Activated naive CD4-positive, alpha-beta T cell treated with Interleukin-2 at 50 U/mL for 16 hours (primary cell): ENCODE measurements around the gene IFNGR2.
A peak's percentile ranks its signal among the peaks of the same experiment; 100 is the strongest.
"Not testable (repeated sequence)": the region's sequence is repeated elsewhere in the genome, so short reads cannot be mapped to it uniquely, and the experiment has no call there.

ENCODE experiments used
- DNase-seq: peaks from one replicate; pipeline ENCODE4 v3.0.0-alpha.2; 2020

IFNGR2 gene

GRCh38 chr21:33443194-33443593 lies 40.0 kb downstream of the IFNGR2 start:
- no peak for DNase-seq

- DNase-seq, result no peak
Measured at GRCh38 chr21:33444499-33444898, 41.3 kb downstream of the IFNGR2 start.

GRCh38 chr21:33446620-33447019 lies 43.4 kb downstream of the IFNGR2 start:
- DNase-seq, result not testable (repeated sequence)

- DNase-seq, result no peak
Measured at GRCh38 chr21:33449616-33450015, 46.4 kb downstream of the IFNGR2 start.

GRCh38 chr21:33451634-33452071 lies 48.4 kb downstream of the IFNGR2 start:
- DNase-seq, result no peak

- DNase-seq, result no peak
Measured at GRCh38 chr21:33452362-33452761, 49.1 kb downstream of the IFNGR2 start.

GRCh38 chr21:33455686-33456446 lies 52.7 kb downstream of the IFNGR2 start:
- DNase-seq, result no peak

GRCh38 chr21:33458861-33459260 lies 55.6 kb downstream of the IFNGR2 start:
- no peak for DNase-seq

- no peak for DNase-seq
Measured at GRCh38 chr21:33461538-33462250, 58.5 kb downstream of the IFNGR2 start.

DNA sequence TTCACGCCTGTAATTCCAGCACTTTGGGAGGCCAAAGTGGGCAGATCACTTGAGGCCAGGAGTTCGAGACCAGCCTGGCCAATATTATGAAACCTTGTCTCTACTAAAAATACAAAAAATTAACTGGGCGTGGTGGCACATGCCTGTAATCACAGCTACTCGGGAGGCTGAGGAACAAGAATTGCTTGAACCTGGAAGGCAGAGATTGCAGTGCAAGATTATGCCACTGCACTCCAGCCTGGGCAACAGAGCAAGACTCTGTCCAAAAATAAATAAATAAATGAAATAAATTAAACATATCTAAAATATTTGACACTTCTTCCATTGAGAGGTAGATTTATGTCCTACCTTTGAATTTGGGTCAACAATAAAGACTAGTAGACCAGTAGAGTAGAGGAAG lies 66.0 kb downstream of the IFNGR2 start:
- DNase-seq, result not testable (repeated sequence)

DNA sequence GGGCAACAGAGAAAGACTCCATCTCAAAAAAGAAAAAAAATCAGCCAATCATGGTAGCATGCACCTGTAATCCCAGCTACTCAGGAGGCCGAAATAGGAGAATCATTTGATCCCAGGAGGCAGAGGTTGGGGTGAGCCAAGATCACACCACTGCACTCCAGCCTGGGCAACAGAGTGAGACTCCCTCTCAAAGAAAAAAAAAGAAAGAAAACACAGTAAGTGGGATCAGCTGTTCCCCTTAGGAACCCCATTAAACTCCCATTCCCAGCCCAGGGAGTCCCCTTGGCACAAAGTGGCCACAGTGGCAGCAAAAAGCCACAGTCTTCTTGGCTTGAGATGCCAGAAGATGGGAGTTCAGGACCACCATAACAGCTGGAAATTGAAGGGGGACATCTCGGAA lies 67.5 kb downstream of the IFNGR2 start:
- no peak for DNase-seq

DNA sequence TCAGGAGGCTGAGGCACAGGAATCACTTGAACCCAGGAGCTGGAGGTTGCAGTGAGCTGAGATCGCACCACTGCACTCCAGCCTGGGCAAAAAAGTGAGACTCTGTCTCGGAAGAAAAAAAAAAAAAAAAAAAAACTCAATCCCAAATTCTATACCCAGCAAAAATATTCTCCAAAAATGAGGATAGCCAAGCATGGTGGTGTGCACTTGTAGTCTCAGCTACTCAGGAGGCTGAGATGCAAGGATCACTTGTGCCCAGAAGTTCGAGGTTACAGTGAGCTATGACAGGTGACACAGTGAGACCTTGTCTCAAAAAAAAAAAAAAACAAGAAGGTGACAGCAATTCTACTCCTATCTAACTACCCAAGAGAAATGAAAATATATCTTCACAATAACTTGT lies 70.1 kb downstream of the IFNGR2 start:
- no peak for DNase-seq

GRCh38 chr21:33477066-33477465 lies 73.9 kb downstream of the IFNGR2 start:
- DNase-seq, result no peak

- DNase-seq, result no peak
Measured at GRCh38 chr21:33478182-33478581, 75.0 kb downstream of the IFNGR2 start.

- peak; percentile 49 for DNase-seq
Measured at GRCh38 chr21:33478935-33479678, 75.9 kb downstream of the IFNGR2 start.

DNA sequence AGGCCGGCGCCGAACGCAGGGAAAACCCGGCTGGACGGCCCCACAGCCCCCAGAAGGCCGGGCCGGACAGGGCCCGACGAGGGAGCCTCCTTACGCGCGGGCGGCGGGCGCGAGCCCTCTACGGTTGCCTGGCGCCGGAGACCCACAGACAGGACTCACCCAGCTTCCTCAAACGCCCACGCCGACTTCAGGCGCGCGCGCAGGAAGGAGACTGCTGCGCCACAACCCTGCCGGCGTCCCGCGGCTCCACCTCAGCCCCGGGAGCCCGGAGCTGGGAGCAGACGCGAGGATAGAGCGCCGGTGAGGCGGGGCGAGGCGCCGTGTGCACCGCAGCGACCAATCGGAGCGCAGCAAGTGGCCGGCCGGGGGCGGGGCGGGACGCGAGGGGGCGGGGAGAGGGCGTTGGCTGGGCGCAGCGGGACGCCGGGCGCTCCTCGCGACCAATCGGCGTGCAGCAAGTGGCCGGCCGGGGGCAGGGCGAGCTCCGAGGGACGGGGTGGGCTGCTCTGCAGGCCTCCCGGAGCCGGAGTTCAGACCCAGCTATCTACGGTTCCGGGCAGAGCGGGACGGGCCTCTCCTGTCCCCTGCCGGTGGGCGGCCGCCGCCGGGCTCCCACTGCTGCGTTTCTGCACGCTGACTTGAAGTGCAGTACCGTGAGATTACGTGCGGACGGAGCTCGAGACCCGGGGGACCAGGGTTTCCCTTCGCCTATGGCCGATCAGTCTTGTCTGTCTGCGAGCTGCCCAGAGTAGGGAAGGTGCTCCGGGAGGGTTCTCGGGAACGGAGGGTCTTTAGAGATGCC lies 76.7 kb downstream of the IFNGR2 start, which contains the start of gene TMEM50B:
TMEM50B (minus strand) TSS at position 296 of the 802 bp plus-strand sequence. CDS start 11,089 bp downstream, outside the sequence.
- DNase-seq, result peak; percentile 96

DNA sequence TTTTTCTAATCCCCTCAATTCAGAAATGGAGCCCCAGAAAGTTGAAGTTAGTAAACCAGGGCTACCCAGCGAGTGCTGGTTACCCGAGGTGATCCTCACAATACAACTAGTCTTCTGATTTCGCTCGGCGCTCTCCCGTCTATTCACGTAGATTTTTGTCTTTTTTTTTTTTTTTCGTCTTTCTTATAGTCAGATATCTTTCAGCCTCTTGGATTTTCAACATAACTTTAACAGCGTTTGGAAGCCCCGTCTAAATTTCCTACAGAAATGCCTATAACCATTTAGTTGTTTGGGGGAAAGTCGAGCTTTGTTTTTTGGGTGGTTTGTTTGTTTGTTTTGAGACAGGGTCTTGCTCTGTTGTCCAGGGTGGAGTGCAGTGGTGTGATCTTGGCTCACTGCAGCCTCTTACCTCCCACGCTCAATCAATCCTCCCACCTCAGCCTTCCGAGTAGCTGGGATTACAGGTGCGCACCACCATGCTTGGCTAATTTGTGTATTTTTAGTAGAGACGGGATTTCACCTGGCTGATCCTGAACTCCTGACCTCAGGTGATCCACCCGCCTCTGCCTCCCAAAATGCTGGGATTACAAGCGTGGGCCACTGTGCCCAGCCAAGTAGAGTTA lies 77.4 kb downstream of the IFNGR2 start:
- no peak for DNase-seq

DNA sequence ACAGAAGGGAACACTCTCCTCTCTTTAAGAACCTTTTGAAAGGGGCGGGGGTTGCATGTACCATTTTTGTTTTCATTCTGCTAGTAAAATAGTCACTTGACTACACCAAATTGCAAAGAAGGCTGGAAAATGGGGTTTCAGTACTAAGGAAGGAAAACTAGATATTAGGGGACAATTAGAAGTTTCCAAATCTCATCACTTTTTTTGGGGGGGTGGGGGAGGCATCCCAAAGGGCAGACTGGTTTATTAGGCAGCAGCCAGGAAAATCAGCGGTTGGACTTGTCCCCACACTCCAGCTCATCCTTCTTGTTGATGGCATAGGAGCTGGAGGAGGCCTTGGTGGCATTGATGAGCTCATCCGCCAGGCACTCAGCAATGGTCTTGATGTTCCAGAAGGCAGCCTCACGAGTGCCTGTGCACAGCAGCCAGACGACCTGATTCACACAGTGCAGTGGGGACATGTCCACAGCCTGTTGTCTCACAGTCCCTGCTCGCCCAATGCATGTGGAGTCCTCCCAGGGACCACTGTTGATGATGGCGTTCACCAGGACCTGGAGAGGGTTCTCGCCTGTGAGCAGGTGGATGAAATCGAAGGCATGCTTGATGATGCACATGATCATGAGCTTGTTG lies 78.2 kb downstream of the IFNGR2 start:
- no peak for DNase-seq
